ENCODE data around the gene URB2.

DNA sequence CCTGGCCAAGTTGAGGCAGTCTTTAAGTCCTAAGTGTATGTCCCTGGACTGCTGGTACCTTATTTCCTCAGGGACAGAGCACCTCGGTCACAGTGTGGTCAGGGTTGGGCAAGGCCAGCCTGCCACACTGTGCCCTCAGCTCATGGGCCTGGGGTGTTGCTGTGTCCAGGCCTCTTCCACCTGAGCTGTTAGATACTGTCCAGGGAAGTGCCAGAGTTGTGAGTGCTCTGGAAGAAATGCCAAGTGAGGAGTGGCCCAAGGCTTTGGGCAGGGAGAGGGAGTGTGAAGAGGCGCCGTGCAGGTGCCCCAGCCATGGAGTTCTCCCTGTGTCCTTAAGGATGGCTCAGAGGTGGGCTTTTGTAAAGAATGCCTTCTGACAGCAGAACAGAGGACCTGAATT, 15.3 kb downstream of the URB2 start:
- TF ChIP-seq POLR2A (IDR thresholded peaks at IDR 0.05) = no peak
- TF ChIP-seq CTCF (IDR thresholded peaks at IDR 0.05) = no peak
